Thoracic aorta (tissue), 2 donors: ENCODE measurements around the gene ARL4C. TPM values are rescaled to one million over a fixed set of nuclear protein-coding genes. Genes with fewer than 3 reads are reported as not detected.

ENCODE experiments used
- ATAC-seq: fragments of 150-250 bp; one replicate; pipeline ENCODE4 v1.8.0; 2017; ENCODE audit warnings: low read depth; ENCODE audit not compliant: insufficient number of reproducible peaks, low FRiP score
- DNase-seq: peaks from one replicate; pipeline ENCODE4 v3.0.0-alpha.2; 2020; ENCODE audit warnings: low spot score
- H3K27ac ChIP-seq, 2 donors: fragments of 200-600 bp; sonication (generic); 1 replicate in 1 of 2; 2 replicates in 1 of 2; pipeline ENCODE4 v1.5.1; 2016; ENCODE audit warnings: mild to moderate bottlenecking in 2 of 2, moderate library complexity in 2 of 2
- H3K27me3 ChIP-seq: fragments of 200-600 bp; sonication (generic); replicated peaks from 2 replicates; pipeline ENCODE4 v1.6.0; 2016; ENCODE audit warnings: mild to moderate bottlenecking; ENCODE audit not compliant: insufficient read depth
- H3K36me3 ChIP-seq: fragments of 200-600 bp; sonication (generic); one replicate; pipeline ENCODE4 v1.5.1; 2016
- H3K4me1 ChIP-seq, 2 donors: fragments of 200-600 bp; sonication (generic); 1 replicate in 1 of 2; 2 replicates in 1 of 2; pipeline versions ENCODE4 v1.5.1 to v1.6.0; 2016; ENCODE audit warnings: low read depth in 2 of 2, mild to moderate bottlenecking in 1 of 2; ENCODE audit not compliant: control insufficient read depth in 1 of 2
- H3K4me3 ChIP-seq: fragments of 200-600 bp; sonication (generic); 2 replicates; pipeline ENCODE4 v1.5.1; 2016; ENCODE audit warnings: mild to moderate bottlenecking
- H3K9me3 ChIP-seq: fragments of 200-600 bp; sonication (generic); 2 replicates; pipeline ENCODE4 v1.5.1; 2016
- total RNA-seq, 2 donors: library from RNA; depleted of rRNA; stranded (reverse); fragments of >200 nt; gene quantifications; one replicate each; pipeline versions ENCODE4 v1.1.0 to v1.2.3, GENCODE V29; 2016
- TF ChIP-seq, protein P1 (sequence below): fragments of 200-600 bp; sonication (generic); IDR thresholded peaks from one replicate; pipeline ENCODE4 v1.5.1; 2019; ENCODE audit warnings: antibody characterized with exemption

Gene ARL4C
- total RNA-seq, 2 donors from 2014 or later: 18.2 to 22.9 TPM

DNA sequence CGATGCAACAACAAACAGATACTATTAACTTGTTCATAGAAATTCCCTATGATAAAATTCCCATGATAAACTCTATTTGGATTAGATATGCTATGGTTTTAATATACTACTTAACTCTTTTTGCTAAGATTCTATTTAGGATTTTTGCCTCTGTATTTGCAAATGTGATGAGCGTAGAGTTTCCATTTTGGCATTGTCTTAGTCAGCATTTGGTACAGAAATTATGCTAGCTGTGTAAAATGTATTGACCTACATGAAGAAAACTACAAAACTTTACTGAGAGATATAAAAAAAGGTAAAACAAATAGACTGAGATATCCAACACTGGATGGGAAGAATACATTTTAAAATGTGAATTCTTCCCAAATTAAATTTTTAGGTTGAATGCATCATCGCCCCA, 29.8 kb upstream of the ARL4C start:
- Histone ChIP-seq H3K4me3 (no peak overlapping the region), H3K27ac (no peak overlapping the region), H3K27me3 (no peaks in the 10 kb centered on the region), H3K36me3 (no peaks in the 10 kb centered on the region), H3K4me1 (no peaks in the 10 kb centered on the region), H3K9me3 (no peaks in the 10 kb centered on the region)
- no peak for ATAC-seq
- no peak for DNase-seq
- TF ChIP-seq, protein P1, sequence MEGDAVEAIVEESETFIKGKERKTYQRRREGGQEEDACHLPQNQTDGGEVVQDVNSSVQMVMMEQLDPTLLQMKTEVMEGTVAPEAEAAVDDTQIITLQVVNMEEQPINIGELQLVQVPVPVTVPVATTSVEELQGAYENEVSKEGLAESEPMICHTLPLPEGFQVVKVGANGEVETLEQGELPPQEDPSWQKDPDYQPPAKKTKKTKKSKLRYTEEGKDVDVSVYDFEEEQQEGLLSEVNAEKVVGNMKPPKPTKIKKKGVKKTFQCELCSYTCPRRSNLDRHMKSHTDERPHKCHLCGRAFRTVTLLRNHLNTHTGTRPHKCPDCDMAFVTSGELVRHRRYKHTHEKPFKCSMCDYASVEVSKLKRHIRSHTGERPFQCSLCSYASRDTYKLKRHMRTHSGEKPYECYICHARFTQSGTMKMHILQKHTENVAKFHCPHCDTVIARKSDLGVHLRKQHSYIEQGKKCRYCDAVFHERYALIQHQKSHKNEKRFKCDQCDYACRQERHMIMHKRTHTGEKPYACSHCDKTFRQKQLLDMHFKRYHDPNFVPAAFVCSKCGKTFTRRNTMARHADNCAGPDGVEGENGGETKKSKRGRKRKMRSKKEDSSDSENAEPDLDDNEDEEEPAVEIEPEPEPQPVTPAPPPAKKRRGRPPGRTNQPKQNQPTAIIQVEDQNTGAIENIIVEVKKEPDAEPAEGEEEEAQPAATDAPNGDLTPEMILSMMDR: no peak

DNA sequence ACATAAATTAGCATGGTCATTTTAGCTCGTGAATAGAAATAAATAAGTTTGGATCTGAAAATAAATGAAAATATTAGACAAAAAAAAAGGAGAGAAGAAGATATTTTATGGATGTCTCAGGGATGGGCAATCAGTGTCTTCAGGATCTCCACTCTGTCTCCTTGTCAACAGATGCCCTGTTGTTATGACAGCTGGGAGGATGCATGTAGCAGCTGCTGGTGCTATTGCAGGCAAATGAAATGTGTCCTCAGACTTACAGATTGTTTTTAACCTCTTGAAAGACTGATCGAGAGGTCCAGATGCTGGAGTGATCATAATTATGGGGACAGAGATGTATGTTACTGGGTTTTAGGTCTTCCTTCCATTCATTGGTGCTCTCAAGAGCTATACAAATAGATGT, 24.7 kb upstream of the ARL4C start:
- DNase-seq: no peak
- H3K27me3 ChIP-seq: no peaks in the 10 kb centered on the region

DNA sequence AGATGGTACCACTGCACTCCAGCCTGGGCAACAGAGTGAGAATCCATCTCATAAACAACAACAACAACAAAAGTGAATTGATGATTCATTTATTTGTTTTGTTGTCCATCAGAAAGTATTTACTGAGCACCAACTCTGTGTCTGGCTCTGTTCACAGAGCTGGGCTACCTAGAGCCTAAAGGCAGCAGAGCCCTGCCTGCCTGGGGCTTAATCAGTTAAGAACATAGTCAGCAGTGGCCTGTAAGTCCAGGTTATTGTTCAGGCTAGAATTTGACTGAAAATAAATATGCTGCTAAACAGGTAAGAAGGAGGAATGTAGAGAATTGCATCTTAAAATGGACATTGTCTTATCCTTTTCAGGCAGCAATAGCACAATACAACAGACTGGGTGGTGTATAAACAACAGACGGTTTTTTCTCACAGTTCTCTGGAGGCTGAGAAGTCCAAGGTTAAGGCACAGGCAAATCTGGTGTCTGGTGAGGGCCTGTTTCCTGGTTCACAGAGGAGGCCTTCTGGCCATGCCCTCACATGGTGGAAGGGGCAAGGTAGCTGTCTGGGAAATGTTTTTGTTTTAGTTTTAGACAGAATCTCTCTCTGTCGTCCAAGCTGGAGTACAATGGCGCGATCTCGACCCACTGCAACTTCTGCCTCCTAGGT, 22.2 kb upstream of the ARL4C start:
- ATAC-seq (no peak), DNase-seq (no peak)
- Histone ChIP-seq H3K36me3 (no peaks in the 10 kb centered on the region), H3K9me3 (no peaks in the 10 kb centered on the region), H3K27ac (no peak overlapping the region), H3K27me3 (no peaks in the 10 kb centered on the region), H3K4me3 (no peak overlapping the region), H3K4me1 (no peaks in the 10 kb centered on the region)
- TF ChIP-seq, protein P1: no peak

More for the DNA sequence above, 24.7 kb upstream of the ARL4C start:
- H3K4me1 ChIP-seq: no peaks in the 10 kb centered on the region
- no peak overlapping the region for H3K4me3 ChIP-seq
- no peak for ATAC-seq
- TF ChIP-seq, protein P1: no peak
- no peaks in the 10 kb centered on the region for H3K36me3 ChIP-seq
- H3K27ac ChIP-seq: no peak overlapping the region
- H3K9me3 ChIP-seq: no peaks in the 10 kb centered on the region

DNA sequence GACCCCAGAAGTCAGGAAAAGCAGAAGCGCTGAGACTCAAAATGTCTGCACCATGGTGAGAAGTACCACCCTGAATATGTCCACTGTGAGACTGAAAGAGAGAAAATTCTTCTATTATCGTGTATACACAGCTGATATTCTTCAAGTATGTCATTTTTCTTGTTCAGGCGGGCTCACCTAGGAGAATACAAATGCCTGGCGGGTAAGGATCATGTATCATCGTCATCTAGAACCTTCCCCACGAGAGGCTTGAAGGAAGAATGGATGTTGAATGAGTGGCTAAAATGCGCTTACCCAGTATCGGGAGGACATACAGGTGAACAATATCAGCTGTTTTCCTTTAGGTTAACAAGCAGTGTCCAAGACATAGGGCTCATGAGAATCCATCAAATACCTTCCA, 21.1 kb upstream of the ARL4C start:
- TF ChIP-seq, protein P1: no peak
- Histone ChIP-seq H3K27ac (no peak overlapping the region), H3K36me3 (no peaks in the 10 kb centered on the region), H3K27me3 (no peaks in the 10 kb centered on the region), H3K4me3 (no peak overlapping the region), H3K9me3 (no peaks in the 10 kb centered on the region), H3K4me1 (no peaks in the 10 kb centered on the region)
- ATAC-seq (no peak), DNase-seq (no peak)

DNA sequence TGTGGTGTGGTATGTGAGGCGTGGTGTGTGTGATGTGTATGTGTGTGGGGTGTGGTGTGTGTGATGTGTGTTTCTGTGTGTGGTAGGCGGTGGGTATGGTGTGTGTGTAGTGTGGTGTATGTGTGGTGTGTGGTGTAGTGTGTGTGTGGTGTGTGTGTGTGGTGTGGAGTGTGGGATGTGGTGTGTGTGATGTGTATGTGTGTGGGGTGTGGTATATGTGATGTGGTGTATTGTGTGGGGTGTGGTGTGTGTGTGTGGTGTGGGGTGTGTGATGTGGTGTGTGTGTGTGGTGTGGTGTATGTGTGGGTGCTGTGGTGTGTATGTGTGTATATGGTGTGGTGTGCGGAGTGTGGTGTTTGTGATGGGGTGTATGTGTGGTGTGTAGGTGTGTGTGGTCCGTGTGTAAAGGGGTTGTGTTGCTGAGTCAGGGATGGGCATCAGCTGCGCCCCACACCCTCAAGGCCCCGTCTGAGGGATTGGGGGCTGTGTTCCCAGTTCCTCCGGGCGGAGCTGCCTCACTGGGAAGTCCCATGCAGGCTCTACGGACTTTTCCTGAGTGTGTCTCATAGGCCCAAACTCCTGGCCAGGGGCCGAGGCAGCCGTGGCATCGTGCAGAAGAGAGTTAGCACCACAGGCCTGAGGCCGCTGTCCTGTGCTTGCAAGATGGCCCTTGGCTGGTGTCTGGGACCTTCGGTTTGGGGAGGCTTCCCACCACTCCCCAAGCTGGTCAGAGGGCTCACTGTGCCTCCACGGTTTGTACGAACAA, 18.2 kb upstream of the ARL4C start:
- Histone ChIP-seq H3K27me3 (no peaks in the 10 kb centered on the region), H3K27ac (no peak overlapping the region), H3K4me1 (no peaks in the 10 kb centered on the region), H3K36me3 (no peaks in the 10 kb centered on the region), H3K4me3 (no peak overlapping the region), H3K9me3 (no peaks in the 10 kb centered on the region)
- TF ChIP-seq, protein P1: no peak
- no peak for ATAC-seq
- no peak for DNase-seq
